HEK293T (cell line): ENCODE data around the gene REXO4.

ENCODE experiments used
- CTCF ChIA-PET: fragments of 350-600 bp; formaldehyde crosslinking; extraction: SDS; loops from one replicate; lab custom pipeline; 2021; ENCODE audit warnings: antibody characterized with exemption, inconsistent platforms; lab: Yijun Ruan, JAX
- POLR2A ChIA-PET: fragments of 350-600 bp; formaldehyde crosslinking; extraction: SDS; loops from one replicate; lab custom pipeline; 2020; ENCODE audit warnings: antibody characterized with exemption, inconsistent platforms; lab: Yijun Ruan, JAX
- DNase-seq: peaks from one replicate; pipeline ENCODE4 v3.0.0; 2012; ENCODE audit warnings: mixed read lengths; ENCODE audit errors: extremely low spot score
- ARNT ChIP-seq: fragments of 450-650 bp; IDR thresholded peaks from 2 replicates; pipeline ENCODE4 v1.6.1; 2017; ENCODE audit warnings: mild to moderate bottlenecking
- BHLHE40 ChIP-seq: fragments of 450-650 bp; IDR thresholded peaks from 2 replicates; pipeline ENCODE4 v1.6.1; 2016; ENCODE audit warnings: mild to moderate bottlenecking, moderate library complexity, borderline replicate concordance
- CTBP1 ChIP-seq: fragments of 450-650 bp; IDR thresholded peaks from 2 replicates; pipeline ENCODE4 v1.6.1; 2016; ENCODE audit warnings: borderline replicate concordance
- ELF4 ChIP-seq: fragments of 450-650 bp; IDR thresholded peaks from 2 replicates; pipeline ENCODE4 v1.6.1; 2017; ENCODE audit warnings: antibody characterized with exemption
- FOXA1 ChIP-seq: fragments of 450-650 bp; IDR thresholded peaks from 2 replicates; pipeline ENCODE4 v1.6.1; 2016; ENCODE audit warnings: mild to moderate bottlenecking
- FOXM1 ChIP-seq: fragments of 450-650 bp; IDR thresholded peaks from 2 replicates; pipeline ENCODE4 v1.6.1; 2017; ENCODE audit warnings: mild to moderate bottlenecking, borderline replicate concordance
- HDGF ChIP-seq: fragments of 450-650 bp; IDR thresholded peaks from 2 replicates; pipeline ENCODE4 v1.6.1; 2017; ENCODE audit warnings: antibody characterized with exemption, borderline replicate concordance
- L3MBTL2 ChIP-seq: fragments of 450-650 bp; conservative IDR thresholded peaks from 2 replicates; pipeline ENCODE4 v1.6.1; 2016; ENCODE audit warnings: mild to moderate bottlenecking
- LEF1 ChIP-seq: fragments of 450-650 bp; IDR thresholded peaks from 2 replicates; pipeline ENCODE4 v1.6.1; 2017; ENCODE audit warnings: mild to moderate bottlenecking, borderline replicate concordance
- NFRKB ChIP-seq: fragments of 450-650 bp; IDR thresholded peaks from 2 replicates; pipeline ENCODE4 v1.6.1; 2016; ENCODE audit warnings: mild to moderate bottlenecking, moderate library complexity
- SP1 ChIP-seq: fragments of 450-650 bp; IDR thresholded peaks from 2 replicates; pipeline ENCODE4 v1.6.1; 2017
- SUZ12 ChIP-seq: fragments of 450-650 bp; IDR thresholded peaks from 2 replicates; pipeline ENCODE4 v1.6.1; 2016; ENCODE audit warnings: mild to moderate bottlenecking
- TARDBP ChIP-seq: fragments of 450-650 bp; IDR thresholded peaks from 2 replicates; pipeline ENCODE4 v1.6.1; 2016
- ZNF384 ChIP-seq: fragments of 450-650 bp; IDR thresholded peaks from 2 replicates; pipeline ENCODE4 v1.6.1; 2016
- TF ChIP-seq, protein P1 (sequence below): fragments of 450-650 bp; IDR thresholded peaks from 2 replicates; pipeline ENCODE4 v1.6.1; 2016

REXO4 gene

DNA sequence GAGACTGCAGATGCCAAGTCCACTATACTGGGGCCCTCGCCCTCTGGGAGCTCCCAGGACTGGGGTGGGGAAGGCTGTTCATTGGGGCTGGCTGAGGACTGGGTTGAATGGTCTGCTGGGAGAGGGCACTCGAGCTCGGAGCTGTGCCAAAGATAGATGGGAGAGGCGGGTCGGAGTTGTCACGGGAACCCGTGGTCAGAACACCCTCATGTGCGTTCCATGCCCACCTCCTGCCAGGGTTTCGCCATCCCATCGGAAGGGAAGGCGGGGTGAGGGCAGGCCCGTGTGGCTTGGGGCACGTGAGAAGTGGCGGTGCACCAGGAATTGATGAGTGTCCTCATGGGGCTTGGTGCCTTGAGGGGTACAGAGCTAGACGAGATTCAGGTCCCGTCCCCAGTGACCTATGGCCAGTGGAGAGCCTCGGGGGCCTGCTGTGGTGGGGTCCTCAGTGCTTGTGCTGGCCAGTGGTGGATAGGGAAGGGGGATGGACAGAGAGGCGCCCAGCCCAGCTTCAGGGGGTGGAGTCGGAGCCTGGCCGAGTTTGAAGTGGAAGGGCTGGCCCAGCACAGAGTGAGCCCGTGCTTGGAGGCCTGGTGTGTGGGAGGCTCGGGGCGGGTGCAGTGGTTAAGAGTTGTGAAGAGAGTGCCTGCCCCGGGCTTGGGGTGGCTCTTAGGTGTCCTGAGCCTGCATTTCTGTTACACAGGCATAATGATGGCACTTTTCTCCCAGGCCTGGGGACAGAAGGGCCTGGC, 46.2 kb upstream of the REXO4 start:
- POLR2A ChIA-PET = interaction anchor here (1.0 kb wide), 1 partner anchor 15 kb away, joined by 3 read pairs; the partner anchor contains the start of gene SLC2A6
- DNase-seq = no peak
- no peak for TF ChIP-seq L3MBTL2
- TF ChIP-seq ZNF384 = no peak
- TF ChIP-seq BHLHE40 = no peak
- no peak for TF ChIP-seq HDGF
- CTCF ChIA-PET = interaction anchor here (0.6 kb wide), 1 partner anchor 113 kb away, joined by 3 read pairs; no protein-coding TSS in a partner anchor

DNA sequence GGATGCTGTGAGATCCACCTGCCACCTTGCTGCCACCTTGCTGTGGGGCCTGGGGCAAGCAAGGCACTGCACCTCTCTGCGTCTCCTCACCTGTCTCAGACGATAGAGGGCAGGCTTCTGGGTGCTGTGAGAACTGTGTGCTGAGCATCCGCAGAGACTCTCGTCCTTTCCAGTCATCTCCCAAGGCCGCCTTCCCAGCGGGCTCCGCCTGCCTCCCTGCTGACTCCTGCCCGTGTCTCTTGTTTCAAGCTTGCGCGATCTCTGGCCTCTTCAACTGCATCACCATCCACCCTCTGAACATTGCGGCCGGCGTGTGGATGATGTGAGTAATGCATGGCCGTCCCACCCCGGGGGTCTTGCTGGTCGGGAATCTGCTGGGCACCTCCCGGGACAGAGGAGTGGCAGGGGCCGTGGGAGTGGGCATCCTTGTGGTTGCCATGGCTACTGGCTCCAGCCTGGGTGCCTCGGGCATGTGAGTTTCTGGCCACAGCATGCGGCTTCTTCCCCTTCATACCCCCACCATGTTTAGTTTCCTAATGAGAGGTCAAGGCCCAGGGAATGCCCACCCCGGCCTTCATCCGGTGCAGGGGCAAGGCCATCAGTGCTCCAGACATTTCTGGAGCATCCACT, 45.5 kb upstream of the REXO4 start:
- POLR2A ChIA-PET = interaction anchor here (0.7 kb wide), 1 partner anchor 16 kb away, joined by 3 read pairs; no protein-coding TSS in a partner anchor

GRCh38 chr9:133461975-133462374, 44.2 kb upstream of the REXO4 start:
- CTCF ChIA-PET = no interaction called here
- TF ChIP-seq SP1 (no peak), ZNF384 (no peak), CTBP1 (no peak), ELF4 (no peak), FOXA1 (no peak), LEF1 (no peak), FOXM1 (no peak), ARNT (no peak), NFRKB (no peak), L3MBTL2 (no peak), TARDBP (no peak)
- TF ChIP-seq, protein P1, sequence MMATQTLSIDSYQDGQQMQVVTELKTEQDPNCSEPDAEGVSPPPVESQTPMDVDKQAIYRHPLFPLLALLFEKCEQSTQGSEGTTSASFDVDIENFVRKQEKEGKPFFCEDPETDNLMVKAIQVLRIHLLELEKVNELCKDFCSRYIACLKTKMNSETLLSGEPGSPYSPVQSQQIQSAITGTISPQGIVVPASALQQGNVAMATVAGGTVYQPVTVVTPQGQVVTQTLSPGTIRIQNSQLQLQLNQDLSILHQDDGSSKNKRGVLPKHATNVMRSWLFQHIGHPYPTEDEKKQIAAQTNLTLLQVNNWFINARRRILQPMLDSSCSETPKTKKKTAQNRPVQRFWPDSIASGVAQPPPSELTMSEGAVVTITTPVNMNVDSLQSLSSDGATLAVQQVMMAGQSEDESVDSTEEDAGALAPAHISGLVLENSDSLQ = no peak
- POLR2A ChIA-PET = interaction anchor here (1.0 kb wide), 1 partner anchor 17 kb away, joined by 4 read pairs; the partner anchor contains the start of gene SLC2A6
- DNase-seq = no peak

More for the DNA sequence above, 45.5 kb upstream of the REXO4 start:
- CTCF ChIA-PET = no interaction called here
- TF ChIP-seq ARNT (no peak), NFRKB (no peak), L3MBTL2 (no peak), ELF4 (no peak), FOXA1 (no peak), ZNF384 (no peak), CTBP1 (no peak), FOXM1 (no peak), SP1 (no peak), LEF1 (no peak)
- TF ChIP-seq, protein P1 = no peak
- DNase-seq = no peak

- ChIA-PET CTCF (no interaction called here), POLR2A (interaction anchor here (0.8 to 2.1 kb wide), 6 partner anchors 19 to 263 kb away, joined by 3 to 8 read pairs (median 3); partner anchors contain the start of genes REXO4 and SLC2A6)
- no peak for DNase-seq
- TF ChIP-seq SUZ12 = no peak
- no peak for TF ChIP-seq ARNT
- TF ChIP-seq FOXA1 = no peak
- no peak for TF ChIP-seq L3MBTL2
- TF ChIP-seq, protein P1 = no peak
- no peak for TF ChIP-seq CTBP1
- TF ChIP-seq BHLHE40 = no peak
- no peak for TF ChIP-seq NFRKB
These were observed 42.8 kb upstream of the REXO4 start for GRCh38 chr9:133460405-133461175.

DNA sequence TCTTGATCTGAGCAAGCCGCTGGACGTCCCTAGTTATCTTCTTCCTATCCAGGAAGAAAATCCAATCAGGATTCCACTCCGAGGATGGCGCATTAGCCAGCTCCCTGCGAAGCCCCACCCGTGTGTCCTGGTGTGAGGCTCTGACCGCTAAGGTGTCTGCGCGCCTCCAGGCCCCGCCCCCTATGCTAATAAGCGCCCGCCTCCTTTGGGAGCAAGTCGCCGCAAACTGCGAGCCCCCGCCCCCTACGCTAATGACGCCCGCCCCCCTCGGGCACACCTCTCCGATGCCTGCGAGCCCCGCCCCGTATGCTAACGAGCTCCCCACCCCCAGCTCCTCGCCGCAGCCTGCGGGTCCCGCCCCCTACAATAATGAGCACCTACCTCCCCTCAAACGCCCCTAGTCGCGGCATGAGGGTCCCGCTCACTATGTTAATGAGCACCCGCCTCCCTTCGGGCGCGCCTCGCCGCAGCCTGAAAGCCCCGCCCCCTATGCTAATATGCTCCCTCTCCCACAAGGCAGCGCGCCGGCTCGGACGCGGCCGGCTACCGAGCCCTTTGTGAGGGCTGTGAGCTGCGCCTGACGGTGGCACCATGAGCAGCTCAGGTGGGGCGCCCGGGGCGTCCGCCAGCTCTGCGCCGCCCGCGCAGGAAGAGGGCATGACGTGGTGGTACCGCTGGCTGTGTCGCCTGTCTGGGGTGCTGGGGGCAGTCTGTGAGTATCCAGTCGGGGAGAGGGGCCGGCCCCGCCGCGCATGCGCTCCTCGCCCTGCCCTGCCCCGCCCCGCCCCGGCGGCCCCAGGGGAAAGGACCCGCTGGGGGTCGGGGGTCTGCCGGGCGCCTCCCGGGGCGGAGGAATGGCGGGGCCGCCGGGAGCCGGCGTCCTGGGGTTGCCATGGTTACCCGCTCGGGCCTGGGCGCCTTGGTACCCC, 41.9 kb upstream of the REXO4 start, which contains the start of gene CACFD1:
CACFD1 (plus strand) TSS at position 503 of the 929 bp plus-strand sequence; CDS start at position 592, 89 bp downstream.
- CTCF ChIA-PET = interaction anchor here (0.6 to 0.9 kb wide), 2 partner anchors 28 to 272 kb away, joined by 3 read pairs; no protein-coding TSS in a partner anchor
- TF ChIP-seq ARNT (no peak), FOXM1 (peak; percentile 76; the same call in 1 of the 2 replicates)
- POLR2A ChIA-PET = interaction anchor here (0.6 to 2.1 kb wide), 13 partner anchors 12 to 429 kb away, joined by 3 to 8 read pairs (median 3); partner anchors contain the start of genes MED22, REXO4, RPL7A and SLC2A6
- peak; percentile 98 for DNase-seq
